ENCODE data around the gene OPCML. TPM values are rescaled to one million over a fixed set of nuclear protein-coding genes. Genes with fewer than 3 reads are reported as not detected.

Gene OPCML
- total RNA-seq, 1 donor from 2014 or later = 4.6 TPM

- H3K9me3 Mint-ChIP-seq = no peaks in the 10 kb centered on the region
- no peaks in the 10 kb centered on the region for H3K4me1 Mint-ChIP-seq (ENCODE audit: unreplicated experiment)
- DNase-seq (ENCODE audit: extremely low spot score, unreplicated experiment) = no peak
- TF ChIP-seq, protein P1, sequence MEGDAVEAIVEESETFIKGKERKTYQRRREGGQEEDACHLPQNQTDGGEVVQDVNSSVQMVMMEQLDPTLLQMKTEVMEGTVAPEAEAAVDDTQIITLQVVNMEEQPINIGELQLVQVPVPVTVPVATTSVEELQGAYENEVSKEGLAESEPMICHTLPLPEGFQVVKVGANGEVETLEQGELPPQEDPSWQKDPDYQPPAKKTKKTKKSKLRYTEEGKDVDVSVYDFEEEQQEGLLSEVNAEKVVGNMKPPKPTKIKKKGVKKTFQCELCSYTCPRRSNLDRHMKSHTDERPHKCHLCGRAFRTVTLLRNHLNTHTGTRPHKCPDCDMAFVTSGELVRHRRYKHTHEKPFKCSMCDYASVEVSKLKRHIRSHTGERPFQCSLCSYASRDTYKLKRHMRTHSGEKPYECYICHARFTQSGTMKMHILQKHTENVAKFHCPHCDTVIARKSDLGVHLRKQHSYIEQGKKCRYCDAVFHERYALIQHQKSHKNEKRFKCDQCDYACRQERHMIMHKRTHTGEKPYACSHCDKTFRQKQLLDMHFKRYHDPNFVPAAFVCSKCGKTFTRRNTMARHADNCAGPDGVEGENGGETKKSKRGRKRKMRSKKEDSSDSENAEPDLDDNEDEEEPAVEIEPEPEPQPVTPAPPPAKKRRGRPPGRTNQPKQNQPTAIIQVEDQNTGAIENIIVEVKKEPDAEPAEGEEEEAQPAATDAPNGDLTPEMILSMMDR (conservative IDR thresholded peaks at IDR 0.05) = no peak
- no peak overlapping the region for H3K27ac Mint-ChIP-seq
- no peaks in the 10 kb centered on the region for H3K36me3 Mint-ChIP-seq
- no peak overlapping the region for H3K4me3 Mint-ChIP-seq
- peaks cover 27% of the 10 kb centered on the region for H3K27me3 Mint-ChIP-seq
These were observed 177.2 kb downstream of the OPCML start for GRCh38 chr11:133355095-133355494.

DNA sequence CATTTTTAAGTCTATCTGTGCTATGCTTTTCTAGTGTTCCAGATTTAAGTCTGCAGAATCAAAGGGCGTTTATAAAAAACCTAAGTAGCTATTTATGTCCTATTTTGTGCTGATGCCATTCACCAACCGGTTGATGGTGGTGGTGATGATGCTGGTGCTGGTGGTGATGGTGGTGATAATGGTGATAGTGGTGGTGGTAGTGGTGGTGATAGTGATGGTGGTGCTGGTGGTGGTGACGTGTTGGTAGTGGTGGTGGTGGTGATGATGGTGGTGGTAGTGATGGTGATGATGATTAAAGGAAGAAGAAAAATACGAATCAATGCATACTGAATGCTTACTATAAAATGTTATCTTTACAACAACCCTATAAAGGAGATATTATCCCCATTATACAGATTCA, 178.2 kb downstream of the OPCML start:
- no peak for DNase-seq (ENCODE audit: extremely low spot score, unreplicated experiment)
- H3K27me3 Mint-ChIP-seq = peaks cover 29% of the 10 kb centered on the region
- H3K27ac Mint-ChIP-seq = no peak overlapping the region
- TF ChIP-seq, protein P1 (conservative IDR thresholded peaks at IDR 0.05) = no peak
- no peak overlapping the region for H3K4me3 Mint-ChIP-seq
- no peaks in the 10 kb centered on the region for H3K9me3 Mint-ChIP-seq
- no peaks in the 10 kb centered on the region for H3K36me3 Mint-ChIP-seq
- no peaks in the 10 kb centered on the region for H3K4me1 Mint-ChIP-seq (ENCODE audit: unreplicated experiment)

DNA sequence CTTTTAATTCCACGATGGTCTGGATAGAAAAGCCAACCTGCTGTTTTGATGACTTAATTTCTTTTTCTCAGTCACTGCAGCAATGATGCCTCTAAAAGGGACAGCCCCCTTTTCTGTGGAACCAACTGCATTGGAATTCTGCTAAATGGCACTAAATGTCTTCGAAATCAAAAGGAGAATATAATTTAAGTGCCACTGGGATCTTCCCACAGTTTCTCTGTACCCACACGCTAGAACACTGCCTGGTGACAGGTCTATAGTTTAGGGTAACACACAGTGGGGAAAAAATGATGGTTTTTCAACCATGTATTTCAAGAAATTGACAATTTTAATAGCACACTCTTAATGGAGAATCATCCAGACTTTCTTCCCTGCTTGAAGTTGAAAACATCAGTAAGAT, 182.3 kb downstream of the OPCML start:
- DNase-seq (ENCODE audit: extremely low spot score, unreplicated experiment) = no peak
- TF ChIP-seq, protein P1 (conservative IDR thresholded peaks at IDR 0.05) = no peak
- no peak overlapping the region for H3K4me3 Mint-ChIP-seq
- H3K4me1 Mint-ChIP-seq (ENCODE audit: unreplicated experiment) = no peaks in the 10 kb centered on the region
- no peak overlapping the region for H3K27ac Mint-ChIP-seq
- peaks cover 31% of the 10 kb centered on the region for H3K27me3 Mint-ChIP-seq
- no peaks in the 10 kb centered on the region for H3K9me3 Mint-ChIP-seq
- H3K36me3 Mint-ChIP-seq = no peaks in the 10 kb centered on the region

DNA sequence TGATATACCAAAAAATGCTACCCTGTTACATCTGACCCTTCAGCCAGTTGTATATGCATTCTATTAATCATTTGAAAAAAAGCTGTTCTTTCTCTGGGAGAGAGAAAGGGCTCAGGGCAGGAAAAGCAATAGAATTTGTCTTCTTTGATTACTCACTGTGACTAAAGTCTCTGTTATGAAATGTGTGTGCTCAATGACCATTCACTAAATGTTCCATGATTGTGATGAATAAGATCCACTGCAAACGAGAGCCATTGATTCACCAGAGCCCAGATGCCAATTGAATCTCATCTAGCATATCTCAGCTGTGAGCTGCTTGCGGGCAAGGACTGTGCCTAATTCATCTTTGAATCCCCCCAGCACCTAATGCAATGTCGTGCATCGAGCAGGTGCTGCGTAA, 184.3 kb downstream of the OPCML start:
- Mint-ChIP-seq H3K4me3 (no peak overlapping the region), H3K9me3 (no peaks in the 10 kb centered on the region), H3K36me3 (no peaks in the 10 kb centered on the region), H3K27ac (no peak overlapping the region), H3K4me1 (ENCODE audit: unreplicated experiment) (peaks cover 8% of the 10 kb centered on the region), H3K27me3 (peaks cover 44% of the 10 kb centered on the region)
- TF ChIP-seq, protein P1 (conservative IDR thresholded peaks at IDR 0.05) = no peak
- DNase-seq (ENCODE audit: extremely low spot score, unreplicated experiment) = no peak

GRCh38 chr11:133346137-133346536, 186.2 kb downstream of the OPCML start:
- Mint-ChIP-seq H3K27ac (no peak overlapping the region), H3K9me3 (no peaks in the 10 kb centered on the region), H3K4me1 (ENCODE audit: unreplicated experiment) (peaks cover 8% of the 10 kb centered on the region), H3K4me3 (no peak overlapping the region), H3K36me3 (no peaks in the 10 kb centered on the region), H3K27me3 (peaks cover 45% of the 10 kb centered on the region)
- TF ChIP-seq, protein P1 (conservative IDR thresholded peaks at IDR 0.05) = no peak
- DNase-seq (ENCODE audit: extremely low spot score, unreplicated experiment) = no peak

DNA sequence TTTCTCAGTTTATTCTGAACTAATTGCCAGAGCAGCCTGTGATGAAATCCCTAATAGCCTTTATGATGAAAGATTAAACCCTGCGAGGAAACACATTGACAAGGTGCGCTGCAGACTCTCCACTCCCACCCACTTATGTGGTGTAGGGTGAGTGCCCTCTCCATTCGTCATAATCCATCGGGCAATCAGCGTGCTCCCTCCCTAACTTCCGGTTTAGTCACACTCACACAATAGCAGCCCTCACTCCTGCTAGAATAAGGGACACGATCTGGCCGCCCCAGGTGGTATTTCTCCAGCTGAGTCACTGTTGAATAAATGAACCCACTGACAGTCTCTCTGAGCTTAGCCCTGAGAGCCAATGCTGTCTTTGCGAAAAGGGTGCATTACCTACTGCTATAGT, 188.3 kb downstream of the OPCML start:
- H3K4me3 Mint-ChIP-seq = no peak overlapping the region
- peaks cover 8% of the 10 kb centered on the region for H3K4me1 Mint-ChIP-seq (ENCODE audit: unreplicated experiment)
- peaks cover 41% of the 10 kb centered on the region for H3K27me3 Mint-ChIP-seq
- H3K27ac Mint-ChIP-seq = no peak overlapping the region
- DNase-seq (ENCODE audit: extremely low spot score, unreplicated experiment) = no peak
- H3K9me3 Mint-ChIP-seq = no peaks in the 10 kb centered on the region
- TF ChIP-seq, protein P1 (conservative IDR thresholded peaks at IDR 0.05) = no peak
- no peaks in the 10 kb centered on the region for H3K36me3 Mint-ChIP-seq

All from type B pancreatic cell (in vitro differentiated cells).